ENCODE measurements around the gene GRK4. TPM values are rescaled to one million over a fixed set of nuclear protein-coding genes. Genes with fewer than 3 reads are reported as not detected.

GRK4 gene
- total and polyA plus RNA-seq, 2 donors (not counting 1 experiment from before 2014, with no cell fraction given) = 0.73 to 2.3 TPM

- Mint-ChIP-seq H3K4me3 (no peak overlapping the region), H3K27ac (no peak overlapping the region)
- 90% methylated on average over 21 of the region's 21 CpGs for WGBS (ENCODE audit: insufficient coverage)
Measured at GRCh38 chr4:3036131-3036952, 73.0 kb downstream of the GRK4 start.

More at GRCh38 chr4:3036131-3036952, 73.0 kb downstream of the GRK4 start:
- Mint-ChIP-seq H3K27me3 (no peaks in the 10 kb centered on the region), H3K4me1 (peaks cover 35% of the 10 kb centered on the region), H3K9me3 (ENCODE audit: insufficient read depth) (no peaks in the 10 kb centered on the region)
- Histone ChIP-seq H3K79me2 (ENCODE audit: control insufficient read depth, insufficient read depth, low read length) (peaks cover 1% of the 10 kb centered on the region), H3K27ac (ENCODE audit: low read length in 2 of 2) (no peak overlapping the region), H3K4me2 (replicated peaks; ENCODE audit: low read depth, low read length, poor library complexity, severe bottlenecking) (no peak overlapping the region), H3K36me3 (replicated peaks in 1 of 2; ENCODE audit: control extremely low read depth in 1 of 2, control insufficient read depth in 1 of 2, extremely low read depth in 1 of 2, insufficient read depth in 2 of 2, low read length in 1 of 2) (no peaks in the 10 kb centered on the region), H3K4me3 (ENCODE audit: control extremely low read depth in 1 of 5, extremely low read depth in 1 of 5, insufficient read depth in 1 of 5, low read depth in 2 of 5, low read length in 4 of 5) (no peak overlapping the region), H3K9ac (ENCODE audit: low read length) (no peak overlapping the region), H3K9me3 (ENCODE audit: control extremely low read depth in 1 of 3, control insufficient read depth in 2 of 3, insufficient read depth in 1 of 3, low read length in 2 of 3) (no peaks in the 10 kb centered on the region), H3K4me1 (ENCODE audit: control insufficient read depth in 2 of 2, insufficient read depth in 2 of 2, low read length in 2 of 2) (peaks cover 23 to 42% of the 10 kb centered on the region in 2 donors), H2AFZ (ENCODE audit: insufficient read depth, low read depth, low read length, poor library complexity, severe bottlenecking) (no peak overlapping the region), H3K27me3 (replicated peaks in 1 of 4; ENCODE audit: control extremely low read depth in 1 of 4, control insufficient read depth in 3 of 4, insufficient read depth in 4 of 4, low read length in 3 of 4) (no peaks in the 10 kb centered on the region), H4K20me1 (ENCODE audit: control insufficient read depth, insufficient read depth, low read length, poor library complexity, severe bottlenecking) (no peaks in the 10 kb centered on the region)
- ChIA-PET POLR2A (no interaction called here), CTCF (interaction anchor here (1.1 to 3.2 kb wide), 5 partner anchors 10 to 100 kb away, joined by 3 to 38 read pairs (median 4); no protein-coding TSS in a partner anchor)
- intact Hi-C loops (cut with micrococcal nuclease) = no loop called here
- TF ChIP-seq, protein P1, sequence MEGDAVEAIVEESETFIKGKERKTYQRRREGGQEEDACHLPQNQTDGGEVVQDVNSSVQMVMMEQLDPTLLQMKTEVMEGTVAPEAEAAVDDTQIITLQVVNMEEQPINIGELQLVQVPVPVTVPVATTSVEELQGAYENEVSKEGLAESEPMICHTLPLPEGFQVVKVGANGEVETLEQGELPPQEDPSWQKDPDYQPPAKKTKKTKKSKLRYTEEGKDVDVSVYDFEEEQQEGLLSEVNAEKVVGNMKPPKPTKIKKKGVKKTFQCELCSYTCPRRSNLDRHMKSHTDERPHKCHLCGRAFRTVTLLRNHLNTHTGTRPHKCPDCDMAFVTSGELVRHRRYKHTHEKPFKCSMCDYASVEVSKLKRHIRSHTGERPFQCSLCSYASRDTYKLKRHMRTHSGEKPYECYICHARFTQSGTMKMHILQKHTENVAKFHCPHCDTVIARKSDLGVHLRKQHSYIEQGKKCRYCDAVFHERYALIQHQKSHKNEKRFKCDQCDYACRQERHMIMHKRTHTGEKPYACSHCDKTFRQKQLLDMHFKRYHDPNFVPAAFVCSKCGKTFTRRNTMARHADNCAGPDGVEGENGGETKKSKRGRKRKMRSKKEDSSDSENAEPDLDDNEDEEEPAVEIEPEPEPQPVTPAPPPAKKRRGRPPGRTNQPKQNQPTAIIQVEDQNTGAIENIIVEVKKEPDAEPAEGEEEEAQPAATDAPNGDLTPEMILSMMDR (IDR thresholded peaks at IDR 0.05) = no peak
- no peak for TF ChIP-seq EZH2 (IDR thresholded peaks at IDR 0.05; ENCODE audit: borderline replicate concordance, insufficient read depth, low read depth, low read length, poor library complexity, severe bottlenecking)
- ATAC-seq (ENCODE audit: low read depth) (no peak), DNase-seq (peak; percentile 19)
